Dermis microvascular lymphatic vessel endothelial cell (primary cell): ENCODE measurements around the gene RPTOR. TPM values are rescaled to one million over a fixed set of nuclear protein-coding genes. Genes with fewer than 3 reads are reported as not detected.
"Not testable (repeated sequence)": the region's sequence is repeated elsewhere in the genome, so short reads cannot be mapped to it uniquely, and the experiment has no call there.

Experiments used
- DNase-seq, 2 donors: peaks; one replicate each; pipeline versions ENCODE4 v3.0.0 to v3.0.0-alpha.2; 2010; ENCODE audit warnings: low read depth in 2 of 2
- total RNA-seq: library from RNA; depleted of rRNA; stranded (reverse); fragments of >200 nt; gene quantifications from 2 replicates; pipeline ENCODE4 v1.2.1, GENCODE V29; 2014

Gene RPTOR
- total RNA-seq, 1 donor from 2014 or later: 10.5 TPM

DNA sequence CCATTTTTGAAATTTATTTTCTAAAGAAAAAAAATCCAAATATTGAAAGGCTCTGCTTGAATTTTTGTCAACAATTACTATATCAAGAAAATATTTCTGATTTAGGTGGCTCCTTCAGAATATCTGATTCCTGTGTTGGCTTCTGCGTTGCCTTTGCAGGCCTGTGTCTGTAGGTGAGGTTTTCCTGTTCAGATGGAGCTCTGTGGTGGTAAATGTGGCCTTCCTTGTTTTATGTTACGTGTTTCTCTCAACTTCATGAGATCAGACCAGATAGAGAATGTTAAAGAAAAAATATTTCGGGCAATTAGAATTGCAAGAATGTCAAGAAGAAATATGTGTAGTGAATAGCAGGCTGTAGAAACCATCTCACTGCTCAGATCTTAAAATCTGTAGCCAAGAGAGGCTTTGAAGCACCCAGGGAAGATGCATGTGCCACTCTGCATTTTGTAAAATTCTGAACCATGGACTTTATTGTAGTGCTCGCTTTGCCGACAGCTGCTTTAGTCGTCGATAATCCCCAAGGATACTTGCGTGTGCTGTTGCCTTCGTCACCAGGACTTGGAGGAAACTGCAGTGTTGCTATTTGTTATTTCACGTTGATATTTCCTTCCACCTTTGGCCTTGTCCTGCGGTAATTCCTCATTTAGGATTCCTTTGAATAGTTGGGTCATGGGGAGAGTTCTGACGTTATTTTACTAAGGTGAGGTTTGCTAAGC is 69.9 kb downstream of the RPTOR start:
- no peak for DNase-seq

DNA sequence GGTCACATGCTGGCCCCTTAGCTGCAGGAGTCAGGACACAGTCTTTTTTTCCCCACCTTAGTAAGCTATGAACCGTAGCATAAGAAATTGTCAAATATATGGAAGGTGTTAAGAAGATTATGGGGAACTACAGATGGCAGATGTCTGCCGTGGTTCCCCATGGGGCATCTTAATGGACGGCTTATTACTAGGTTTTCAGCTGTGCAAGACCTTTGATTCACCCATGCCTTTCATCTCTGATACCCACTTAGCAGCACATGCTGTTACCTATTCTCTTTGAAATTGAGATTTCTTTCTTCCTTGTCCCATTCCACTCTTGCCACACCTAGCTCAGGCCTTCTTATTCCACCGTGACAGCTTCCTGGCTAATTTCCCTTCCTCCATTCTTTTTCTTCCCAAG is 70.7 kb downstream of the RPTOR start:
- no peak for DNase-seq

DNA sequence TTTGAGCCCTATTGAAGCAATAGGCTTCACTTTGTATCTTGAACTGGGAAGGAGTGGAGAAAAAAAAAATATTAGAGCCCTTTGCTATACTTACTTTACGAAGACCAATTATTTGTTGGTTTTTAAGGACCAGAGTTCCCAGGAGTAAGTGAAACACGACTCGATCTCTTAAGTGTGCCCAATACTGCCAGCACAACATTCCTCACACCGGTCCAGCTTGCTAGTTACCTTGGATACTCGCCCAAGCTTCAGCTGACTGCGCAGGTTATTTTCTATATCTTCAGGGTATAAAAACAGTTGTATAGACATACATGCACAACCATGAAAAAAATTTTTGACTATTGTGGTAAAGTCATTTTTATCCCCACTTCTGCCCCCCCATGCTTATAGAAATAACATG is 72.1 kb downstream of the RPTOR start:
- DNase-seq: no peak

DNA sequence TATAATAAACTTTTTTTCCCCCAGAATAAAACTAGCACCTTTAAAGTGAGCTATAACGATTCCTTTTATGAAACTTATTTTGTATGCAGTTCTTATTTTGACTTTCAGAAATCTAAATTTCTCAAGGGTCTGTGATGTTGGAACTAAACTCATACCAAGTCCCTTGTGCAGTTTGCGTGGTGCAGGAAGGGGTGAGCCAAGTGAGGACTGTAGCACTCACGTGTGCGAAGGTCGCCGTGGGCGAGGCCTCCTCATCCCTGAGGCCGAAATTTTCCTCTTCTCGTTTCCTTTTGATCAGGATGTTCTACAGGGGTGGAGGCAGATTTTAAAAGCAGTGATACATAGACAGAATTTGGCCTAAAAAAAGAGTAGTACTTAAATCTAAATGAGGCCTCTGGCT is 73.7 kb downstream of the RPTOR start:
- no peak for DNase-seq

DNA sequence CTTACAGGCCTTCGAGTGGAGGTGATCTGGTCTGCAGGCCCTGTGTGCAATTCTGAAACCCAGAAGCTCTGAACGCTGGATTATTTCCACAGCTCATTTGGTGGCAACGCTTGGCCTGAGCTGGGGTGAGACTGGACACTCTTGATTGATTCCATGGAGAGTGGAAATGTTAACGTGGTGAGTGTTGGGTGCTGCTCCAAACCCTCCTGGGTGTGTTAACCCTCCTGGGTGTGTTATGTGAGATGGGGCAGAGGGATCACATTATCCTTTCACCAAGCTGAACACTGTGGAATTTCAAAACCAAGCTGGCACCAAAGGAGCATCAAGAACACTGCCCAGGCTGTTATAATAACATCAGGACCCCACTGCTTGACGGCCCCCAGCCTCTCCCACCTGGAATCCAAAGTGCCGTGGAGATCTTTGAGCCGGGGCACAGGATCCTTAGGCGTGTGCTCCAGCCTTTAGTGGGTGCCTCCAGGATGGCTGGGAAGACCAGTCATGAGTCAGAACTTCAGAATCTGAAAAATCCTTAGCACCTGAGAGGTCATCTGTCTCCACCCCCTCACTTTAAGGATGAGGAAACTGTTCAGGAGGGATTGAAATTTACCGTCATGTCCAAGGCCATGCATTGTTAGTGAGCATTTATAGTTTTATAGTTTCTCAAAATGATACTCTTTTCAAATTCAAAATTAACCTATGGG is 75.0 kb downstream of the RPTOR start:
- DNase-seq: no peak

DNA sequence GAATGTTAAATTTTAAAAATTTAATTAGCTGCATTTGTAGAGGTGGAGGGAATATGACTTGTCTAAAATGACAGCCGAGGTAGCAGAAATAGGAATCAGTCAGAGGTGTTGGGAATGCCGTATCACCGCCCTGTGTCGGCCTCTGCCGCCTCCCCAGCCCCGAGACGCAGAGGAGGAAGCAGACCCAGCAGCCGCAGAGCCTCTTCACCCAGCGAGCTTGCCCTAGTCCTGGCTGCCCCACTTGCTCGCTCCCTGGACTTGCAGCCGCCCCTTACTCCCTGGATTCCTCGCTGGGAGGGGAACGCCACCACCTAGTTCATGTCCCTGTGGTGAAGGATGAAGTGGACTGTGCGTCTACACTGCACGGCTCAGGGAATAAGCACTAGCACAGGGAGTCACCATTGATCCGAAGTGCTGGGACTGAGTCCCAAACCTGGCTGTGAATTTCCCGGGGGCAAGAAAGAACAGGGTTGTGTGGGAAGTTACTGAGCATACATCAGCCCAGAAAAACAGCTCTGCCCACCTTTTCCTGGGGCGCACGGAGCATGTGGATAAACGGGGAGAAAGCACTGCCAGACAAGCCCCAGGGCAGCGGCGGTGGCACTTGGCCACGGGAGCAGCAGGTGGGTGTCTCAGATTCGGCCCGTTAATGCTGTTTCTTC is 76.8 kb downstream of the RPTOR start:
- DNase-seq: no peak

DNA sequence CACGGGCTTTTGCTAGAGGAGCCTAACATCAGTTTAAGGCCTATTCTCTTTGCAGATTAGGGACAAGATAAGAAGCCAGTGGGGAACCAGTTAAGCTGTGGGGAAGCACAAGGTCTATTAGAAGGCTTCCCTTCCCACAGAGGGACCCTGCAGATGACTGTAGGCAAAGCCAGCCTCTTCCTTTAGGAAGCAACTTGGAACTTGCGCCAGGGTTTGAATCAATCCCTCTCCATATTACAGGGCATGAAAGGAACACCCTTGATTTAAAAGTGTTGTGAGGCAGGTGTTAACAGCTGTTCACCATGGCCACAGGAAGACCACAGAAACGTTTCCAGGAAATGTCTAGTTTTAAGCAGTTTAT is 77.3 kb downstream of the RPTOR start:
- DNase-seq: no peak

DNA sequence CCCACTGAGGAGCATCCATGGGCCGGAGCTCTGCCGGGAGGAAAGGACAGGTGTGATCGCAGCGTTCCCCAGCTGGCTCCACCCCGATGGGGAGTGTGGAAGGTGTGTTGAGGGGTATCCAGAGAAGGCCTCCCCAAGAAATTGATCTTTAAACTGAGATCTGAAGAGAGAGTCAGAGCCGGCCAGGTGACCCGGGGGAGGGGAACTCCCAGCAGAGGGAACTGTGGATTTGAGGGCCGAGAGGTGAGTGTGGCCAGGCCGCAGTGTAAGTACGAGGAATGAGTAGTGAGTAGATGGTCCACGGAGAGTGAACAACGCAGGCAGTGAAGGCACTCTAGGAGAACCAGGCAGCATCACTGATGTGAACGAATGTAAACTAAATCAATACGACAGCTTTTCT is 80.2 kb downstream of the RPTOR start:
- DNase-seq: no peak

DNA sequence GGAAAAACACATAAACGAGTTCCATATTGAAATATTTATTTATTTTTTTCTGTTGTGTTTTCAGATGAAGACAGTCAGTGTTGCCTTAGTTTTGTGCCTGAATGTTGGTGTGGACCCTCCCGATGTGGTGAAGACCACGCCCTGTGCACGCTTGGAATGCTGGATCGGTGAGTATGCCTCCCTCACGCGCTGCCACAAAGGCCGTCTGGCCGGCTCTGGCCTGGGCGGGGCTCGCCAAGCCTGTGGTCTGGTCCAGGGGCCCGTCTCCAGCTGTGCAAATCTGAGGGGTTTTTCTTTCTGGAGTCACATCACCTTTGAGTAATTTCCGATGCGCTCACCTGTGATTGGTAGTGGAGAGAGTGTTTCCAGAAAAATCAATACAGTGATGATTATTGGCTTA is 81.0 kb downstream of the RPTOR start:
- no peak for DNase-seq

DNA sequence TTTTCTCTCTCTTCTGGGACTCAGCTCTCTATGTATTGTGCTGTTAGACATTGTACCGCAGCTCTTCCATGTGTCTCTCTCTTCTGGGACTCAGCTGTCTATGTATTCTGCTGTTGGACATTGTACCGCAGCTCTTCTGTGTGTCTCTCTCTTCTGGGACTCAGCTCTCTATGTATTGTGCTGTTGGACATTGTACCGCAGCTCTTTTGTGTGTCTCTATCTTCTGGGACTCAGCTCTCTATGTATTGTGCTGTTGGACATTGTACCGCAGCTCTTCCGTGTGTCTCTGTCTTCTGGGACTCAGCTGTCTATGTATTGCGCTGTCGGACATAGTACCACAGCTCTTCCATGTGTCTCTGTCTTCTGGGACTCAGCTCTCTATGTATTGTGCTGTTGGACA is 84.2 kb downstream of the RPTOR start:
- DNase-seq: not testable (repeated sequence)

DNA sequence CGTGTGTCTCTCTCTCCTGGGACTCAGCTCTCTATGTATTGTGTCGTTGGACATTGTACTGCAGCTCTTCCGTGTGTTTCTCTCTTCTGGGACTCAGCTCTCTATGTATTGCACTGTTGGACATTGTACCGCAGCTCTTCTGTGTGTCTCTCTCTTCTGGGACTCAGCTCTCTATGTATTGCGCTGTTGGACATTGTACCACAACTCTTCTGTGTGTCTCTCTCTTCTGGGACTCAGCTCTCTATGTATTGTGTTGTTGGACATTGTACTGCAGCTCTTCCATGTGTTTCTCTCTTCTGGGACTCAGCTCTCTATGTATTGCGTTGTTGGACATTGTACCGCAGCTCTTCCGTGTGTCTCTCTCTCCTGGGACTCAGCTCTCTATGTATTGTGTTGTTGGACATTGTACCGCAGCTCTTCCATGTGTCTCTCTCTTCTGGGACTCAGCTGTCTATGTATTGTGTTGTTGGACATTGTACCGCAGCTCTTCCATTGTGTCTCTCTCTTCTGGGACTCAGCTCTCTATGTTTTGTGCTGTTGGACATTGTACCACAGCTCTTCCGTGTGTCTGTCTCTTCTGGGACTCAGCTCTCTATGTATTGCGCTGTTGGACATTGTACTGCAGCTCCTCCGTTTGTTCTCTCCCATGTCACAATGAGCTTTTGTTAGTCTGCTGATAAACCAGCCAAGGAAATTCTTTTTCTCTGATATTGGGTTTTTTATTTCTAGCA is 84.8 kb downstream of the RPTOR start:
- no peak for DNase-seq

DNA sequence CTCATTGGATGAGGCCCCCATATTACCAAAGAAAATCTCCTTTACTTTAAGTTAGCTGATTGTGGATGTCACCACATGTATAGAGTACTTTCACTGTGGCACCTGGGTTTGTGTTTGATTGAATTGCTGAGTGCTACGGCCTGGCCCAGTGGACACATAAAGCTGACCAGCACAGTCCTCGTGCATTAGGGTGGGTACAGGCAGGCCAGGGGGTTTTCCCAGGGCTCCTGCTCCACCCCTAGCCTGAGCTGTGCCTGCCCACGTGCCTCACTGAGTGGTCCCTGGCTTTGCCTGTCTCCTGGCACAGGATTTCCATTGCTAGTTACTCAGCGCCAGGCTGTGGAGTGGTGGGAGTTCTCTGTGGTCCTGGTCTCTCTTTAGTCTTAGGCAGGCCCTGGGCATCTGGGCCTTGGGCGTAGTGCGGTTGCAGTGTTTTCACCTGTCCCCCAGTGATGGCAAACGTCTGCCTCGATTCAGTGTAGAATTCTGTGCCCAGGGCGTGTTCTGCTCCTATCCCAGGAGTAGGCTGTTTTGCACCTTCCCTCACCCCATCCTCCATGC is 86.0 kb downstream of the RPTOR start:
- DNase-seq: no peak

DNA sequence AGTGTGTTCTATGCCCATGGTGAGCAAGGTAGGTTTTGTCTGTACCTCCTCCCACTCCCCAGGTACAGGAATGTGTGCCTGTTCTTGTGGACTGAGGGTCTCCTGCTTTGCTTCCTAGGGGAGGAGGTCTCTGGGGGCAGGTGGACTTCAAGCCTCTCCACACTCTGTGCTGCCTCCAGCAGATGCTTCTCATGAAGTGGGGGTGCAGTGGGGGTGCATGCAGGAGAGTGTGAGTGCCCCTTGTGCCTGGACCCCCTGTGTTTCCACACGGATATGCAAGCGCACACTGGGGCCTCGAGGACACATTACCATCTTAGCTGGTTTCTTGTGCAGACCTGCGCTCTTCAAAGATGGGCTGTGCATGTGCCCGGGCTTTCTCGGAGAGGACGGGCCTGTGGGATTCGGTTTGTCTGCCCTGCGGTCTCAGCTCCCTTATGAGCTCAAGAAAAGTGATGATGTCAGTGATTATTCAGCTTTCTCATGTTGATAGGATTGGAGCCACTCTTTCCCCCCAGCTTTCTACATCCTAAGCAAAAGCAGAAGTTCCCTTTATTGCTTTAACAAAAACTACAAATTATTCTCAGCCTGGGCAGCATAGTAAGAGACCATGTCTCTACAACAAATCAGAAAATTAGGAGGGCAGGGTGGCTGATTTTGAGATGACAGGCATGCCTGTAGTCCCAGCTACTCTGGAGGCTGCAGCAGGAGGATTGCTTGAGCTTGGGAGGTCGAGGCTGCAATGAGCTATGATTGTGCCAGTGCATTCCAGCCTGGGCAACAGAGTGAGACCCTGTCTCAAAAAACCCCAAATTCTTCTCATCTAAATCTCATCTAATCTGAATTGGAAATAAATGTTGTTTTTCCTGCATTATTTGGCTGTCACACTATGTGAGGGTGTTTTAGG is 86.8 kb downstream of the RPTOR start:
- no peak for DNase-seq

DNA sequence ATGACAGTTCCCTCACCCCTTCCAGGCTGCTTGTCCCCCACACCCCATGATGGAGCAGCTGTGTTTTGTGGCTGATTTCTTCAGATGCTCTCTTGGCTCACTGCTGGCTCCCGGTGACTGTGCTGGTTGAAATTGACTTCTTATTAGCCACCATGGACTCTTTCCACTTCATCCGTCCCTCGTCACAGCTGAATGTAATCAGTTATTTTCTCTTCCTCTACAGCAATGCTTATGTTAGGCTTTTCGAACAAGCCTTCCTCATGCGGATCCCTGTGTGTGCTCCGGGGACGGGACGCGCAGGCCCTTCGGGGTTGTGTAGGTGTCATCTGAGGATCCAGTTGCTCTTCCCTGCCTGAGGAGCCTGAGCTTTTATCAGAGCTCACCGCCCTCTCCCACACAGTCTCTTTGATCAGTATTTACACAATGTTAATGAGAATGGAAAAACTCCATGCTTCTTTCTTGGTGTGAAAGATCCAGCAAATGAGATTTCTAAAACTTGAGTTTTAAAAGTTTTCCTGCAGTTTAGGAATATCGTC is 87.5 kb downstream of the RPTOR start:
- no peak for DNase-seq

DNA sequence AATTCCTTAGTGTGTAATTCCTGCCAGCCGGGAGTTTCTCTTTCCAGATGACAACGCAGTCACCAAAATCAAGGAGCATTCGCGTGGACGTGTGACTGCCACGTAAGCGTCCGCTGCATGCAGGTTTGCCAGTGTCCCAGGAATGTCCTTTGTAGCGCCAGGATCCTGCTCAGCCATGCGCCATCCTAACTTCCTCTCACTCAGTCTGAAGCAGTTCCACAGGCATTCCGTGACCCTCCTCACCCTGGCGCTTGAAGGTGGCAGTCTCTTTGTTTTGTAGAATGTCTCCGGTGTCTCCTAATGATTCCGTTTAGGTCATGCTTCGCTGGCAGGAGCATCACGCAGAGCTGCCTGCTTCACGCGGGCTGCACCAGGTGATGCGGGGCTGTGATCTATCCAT is 88.6 kb downstream of the RPTOR start:
- no peak for DNase-seq

DNA sequence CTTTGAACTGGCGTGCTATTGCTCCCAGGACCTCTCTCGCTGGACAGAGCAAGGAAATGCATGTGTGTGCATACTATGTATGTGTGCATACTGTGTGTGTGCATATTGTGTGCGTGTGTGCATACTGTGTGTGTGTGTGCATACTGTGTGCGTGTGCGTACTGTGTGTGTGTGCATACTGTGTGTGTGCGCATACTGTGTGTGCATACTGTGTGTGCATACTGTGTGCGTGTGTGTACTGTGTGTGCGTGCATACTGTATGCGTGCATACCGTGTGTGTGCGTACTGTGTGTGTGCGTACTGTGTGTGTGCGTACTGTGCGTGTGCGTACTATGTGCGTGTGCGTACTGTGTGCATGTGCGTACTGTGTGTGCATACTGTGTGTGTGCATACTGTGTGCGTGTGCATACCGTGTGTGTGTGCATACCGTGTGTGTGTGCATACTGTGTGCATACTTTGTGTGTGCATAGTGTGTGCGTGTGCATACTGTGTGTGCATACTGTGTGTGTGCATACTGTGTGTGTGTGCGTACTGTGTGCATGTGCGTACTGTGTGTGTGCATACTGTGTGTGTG is 89.4 kb downstream of the RPTOR start:
- no peak for DNase-seq

DNA sequence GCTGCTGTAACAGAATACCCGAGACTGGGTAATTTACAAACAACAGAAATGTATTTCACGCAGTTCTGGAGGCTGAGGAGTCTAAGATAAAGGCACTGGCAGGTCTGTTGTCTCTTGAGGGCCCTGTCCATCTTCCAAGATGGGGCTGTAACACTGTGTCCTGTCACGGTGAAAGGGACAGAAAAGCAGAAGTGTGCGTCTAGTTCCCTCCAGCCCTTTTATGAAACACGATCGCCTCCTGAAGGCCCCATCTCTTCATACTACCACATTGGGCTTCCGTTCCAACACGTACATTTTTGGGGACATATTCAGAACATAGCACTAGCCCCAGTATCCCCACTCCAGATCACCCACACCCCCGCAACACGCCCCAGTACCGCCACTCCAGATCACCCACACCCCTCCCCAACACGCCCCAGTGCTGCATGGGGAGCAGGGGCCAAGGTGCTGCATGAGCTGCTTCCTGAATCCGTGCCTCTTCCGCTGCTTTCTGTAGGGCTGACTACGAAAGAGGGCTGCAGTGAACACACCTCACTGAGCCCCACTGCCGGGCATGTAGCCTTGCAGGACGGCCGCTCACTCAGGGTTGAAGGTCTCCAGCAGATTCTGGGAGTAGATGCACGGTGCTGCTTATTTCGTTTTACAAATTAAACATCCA is 91.9 kb downstream of the RPTOR start:
- no peak for DNase-seq

DNA sequence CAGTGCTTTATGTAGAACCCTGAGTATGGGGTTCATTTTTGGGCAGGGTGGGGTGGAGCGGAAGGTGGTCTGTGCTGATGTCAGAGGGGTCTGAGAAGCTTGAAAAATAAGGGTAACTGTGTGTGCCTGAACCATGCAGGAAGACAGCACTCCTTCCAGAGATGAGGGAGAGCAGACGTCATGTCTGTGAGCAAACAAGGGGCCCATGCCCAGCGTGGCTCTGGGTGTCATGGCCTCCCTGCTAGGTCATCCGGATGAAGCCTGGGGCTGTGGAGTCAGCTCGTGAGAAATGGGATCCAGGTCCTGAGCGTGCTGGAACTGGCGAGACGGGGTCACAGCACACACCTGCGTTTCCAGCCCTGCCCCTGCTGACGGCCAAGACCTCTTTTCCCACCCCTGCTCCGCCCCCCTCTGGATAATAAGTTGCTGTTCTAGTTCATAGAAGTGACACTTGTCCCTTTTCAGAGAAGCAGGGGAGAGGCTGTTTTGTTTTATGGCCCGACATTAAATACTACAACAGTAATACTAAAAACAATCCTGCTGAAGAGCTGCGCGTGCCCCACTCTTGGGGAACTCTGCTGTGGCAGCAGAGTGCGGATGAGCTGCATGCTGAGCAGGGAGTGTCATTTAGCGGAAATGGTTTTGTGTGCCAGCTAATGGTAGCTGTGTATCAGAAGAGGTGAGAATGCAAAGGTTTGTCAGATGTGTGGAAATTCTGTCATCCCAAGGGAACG is 92.6 kb downstream of the RPTOR start:
- no peak for DNase-seq

DNA sequence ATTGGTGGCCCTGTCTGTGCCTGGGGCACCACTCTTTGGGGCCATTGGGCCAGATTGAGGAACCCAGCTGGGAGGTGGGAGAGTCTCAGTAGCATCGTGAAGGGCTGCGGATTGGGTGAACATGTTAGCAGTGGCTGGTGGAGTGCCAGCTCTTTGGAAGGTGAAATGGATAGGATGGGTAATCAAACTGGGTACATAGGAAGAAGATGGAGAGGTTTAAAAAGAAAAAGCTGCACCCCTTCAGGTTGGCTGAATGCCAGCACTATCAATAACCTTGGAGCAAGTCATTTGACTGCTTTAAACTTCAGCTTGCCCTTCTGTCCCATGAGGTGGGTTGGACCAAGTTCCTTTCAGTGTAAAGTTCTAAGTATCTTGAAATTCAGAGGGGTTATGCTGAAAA is 95.0 kb downstream of the RPTOR start:
- no peak for DNase-seq
